Gastrocnemius medialis (tissue), 4 donors: ENCODE data around the gene MPPED2.

Experiments used
- POLR2A ChIP-seq, 2 donors: fragments of 450-650 bp; IDR thresholded peaks; one replicate each; pipeline ENCODE4 v1.6.1; 2017; ENCODE audit warnings: antibody characterized with exemption in 2 of 2, mild to moderate bottlenecking in 2 of 2, moderate library complexity in 2 of 2
- TF ChIP-seq, protein P1 (sequence below), 5 experiments: fragments of 450-650 bp in 3 of 5; fragments of 200-600 bp in 2 of 5; sonication (generic) in 2 of 5; IDR thresholded peaks in 4 of 5; conservative IDR thresholded peaks in 1 of 5; 1 replicate in 4 of 5; 2 replicates in 1 of 5; pipeline ENCODE4 v1.5.1; 2016 to 2019; ENCODE audit warnings: antibody characterized with exemption in 5 of 5, mild to moderate bottlenecking in 3 of 5, moderate library complexity in 3 of 5

DNA sequence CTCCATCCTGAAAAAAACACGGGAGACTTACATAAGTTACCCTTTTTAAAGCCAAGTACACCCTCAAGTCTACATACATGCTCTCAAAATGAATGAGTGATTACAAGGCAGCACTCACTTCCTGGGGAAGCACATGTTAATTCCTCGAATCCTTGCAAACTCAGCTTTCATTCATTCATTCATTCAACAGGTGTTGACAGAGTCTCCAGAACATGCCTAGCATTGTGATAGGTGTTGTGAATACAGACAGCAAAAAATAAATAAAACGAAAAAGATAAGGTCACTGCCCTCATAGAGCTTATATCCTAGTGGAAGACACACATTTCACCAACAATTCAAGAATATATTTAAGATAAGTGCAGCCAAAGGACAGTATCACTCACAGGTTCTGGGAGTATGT lies 19.7 kb downstream of the MPPED2 start:
- TF ChIP-seq POLR2A (IDR thresholded peaks at IDR 0.05): no peak
- TF ChIP-seq, protein P1, sequence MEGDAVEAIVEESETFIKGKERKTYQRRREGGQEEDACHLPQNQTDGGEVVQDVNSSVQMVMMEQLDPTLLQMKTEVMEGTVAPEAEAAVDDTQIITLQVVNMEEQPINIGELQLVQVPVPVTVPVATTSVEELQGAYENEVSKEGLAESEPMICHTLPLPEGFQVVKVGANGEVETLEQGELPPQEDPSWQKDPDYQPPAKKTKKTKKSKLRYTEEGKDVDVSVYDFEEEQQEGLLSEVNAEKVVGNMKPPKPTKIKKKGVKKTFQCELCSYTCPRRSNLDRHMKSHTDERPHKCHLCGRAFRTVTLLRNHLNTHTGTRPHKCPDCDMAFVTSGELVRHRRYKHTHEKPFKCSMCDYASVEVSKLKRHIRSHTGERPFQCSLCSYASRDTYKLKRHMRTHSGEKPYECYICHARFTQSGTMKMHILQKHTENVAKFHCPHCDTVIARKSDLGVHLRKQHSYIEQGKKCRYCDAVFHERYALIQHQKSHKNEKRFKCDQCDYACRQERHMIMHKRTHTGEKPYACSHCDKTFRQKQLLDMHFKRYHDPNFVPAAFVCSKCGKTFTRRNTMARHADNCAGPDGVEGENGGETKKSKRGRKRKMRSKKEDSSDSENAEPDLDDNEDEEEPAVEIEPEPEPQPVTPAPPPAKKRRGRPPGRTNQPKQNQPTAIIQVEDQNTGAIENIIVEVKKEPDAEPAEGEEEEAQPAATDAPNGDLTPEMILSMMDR (IDR thresholded peaks at IDR 0.05 in 4 of 5, conservative IDR thresholded peaks at IDR 0.05 in 1 of 5): no peak
